GM12875 (cell line): Measurements from ENCODE around the gene SLC25A12.

Experiments used
- H3K4me3 ChIP-seq: one replicate; pipeline ENCODE4 v1.5.1; 2011; ENCODE audit warnings: low read depth, low read length, control low read depth
- CTCF ChIP-seq: IDR thresholded peaks from 2 replicates; pipeline ENCODE4 v1.5.1; 2011; ENCODE audit warnings: low read depth, mild to moderate bottlenecking, control low read depth, inconsistent platforms, low read length, moderate library complexity, borderline replicate concordance; ENCODE audit not compliant: insufficient read depth

Gene SLC25A12

DNA sequence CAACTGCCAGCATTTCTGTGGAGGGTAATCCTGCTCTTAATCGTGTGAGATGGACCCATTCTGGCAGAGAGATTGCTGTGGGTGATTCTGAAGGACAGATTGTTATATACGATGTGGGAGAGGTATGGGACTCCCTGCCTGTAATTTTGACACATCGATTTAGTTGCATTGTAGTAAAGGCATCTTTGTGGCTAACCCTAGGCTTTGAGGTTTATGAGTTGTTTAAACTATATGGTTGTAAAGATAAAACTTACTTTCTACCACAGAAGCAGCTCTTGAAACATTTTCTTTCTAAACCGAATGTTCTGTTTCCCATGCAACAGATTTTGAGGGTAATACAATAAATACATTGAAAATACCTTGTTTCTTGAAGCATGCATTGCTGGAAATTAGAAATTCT lies 148.2 kb downstream of the SLC25A12 start:
- no peak for TF ChIP-seq CTCF
- no peak overlapping the region for H3K4me3 ChIP-seq

- no peak for TF ChIP-seq CTCF
- no peak overlapping the region for H3K4me3 ChIP-seq
Observed at GRCh38 chr2:171745141-171745540, 148.9 kb downstream of the SLC25A12 start.

- H3K4me3 ChIP-seq: no peak overlapping the region
- TF ChIP-seq CTCF: no peak
Observed at GRCh38 chr2:171742760-171743159, 151.3 kb downstream of the SLC25A12 start.

DNA sequence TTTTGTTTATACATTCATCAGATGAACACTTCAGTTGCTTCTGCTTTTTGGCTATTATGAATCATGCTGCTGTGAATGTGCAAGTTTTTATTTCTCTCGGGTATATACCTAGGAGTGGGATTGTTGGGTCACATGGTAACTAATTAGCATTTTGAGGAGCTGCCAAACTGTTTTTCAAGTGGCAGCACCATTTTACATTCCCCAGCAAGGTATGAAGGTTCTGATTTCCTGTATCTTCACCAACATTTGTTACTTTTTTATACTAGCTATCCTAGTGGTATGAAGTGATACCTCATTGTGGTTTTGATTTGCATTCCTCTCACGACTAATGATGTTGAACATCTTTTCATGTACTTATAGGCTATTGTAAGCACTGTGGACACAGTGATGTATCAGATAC lies 152.9 kb downstream of the SLC25A12 start:
- TF ChIP-seq CTCF: no peak

GRCh38 chr2:171735991-171736710 lies 157.9 kb downstream of the SLC25A12 start:
- no peak overlapping the region for H3K4me3 ChIP-seq
- TF ChIP-seq CTCF: no peak

More for the DNA sequence above, 152.9 kb downstream of the SLC25A12 start:
- H3K4me3 ChIP-seq: no peak overlapping the region
